GM18861 (cell line): ENCODE measurements around the gene ITPK1.
A peak's percentile ranks its signal among the peaks of the same experiment; 100 is the strongest.

Experiments used
- ATAC-seq: cut with Tn5 transposase; IDR thresholded peaks from one replicate; pipeline ENCODE4 v1.9.1; 2021; ENCODE audit not compliant: unreplicated experiment

ITPK1 gene

DNA sequence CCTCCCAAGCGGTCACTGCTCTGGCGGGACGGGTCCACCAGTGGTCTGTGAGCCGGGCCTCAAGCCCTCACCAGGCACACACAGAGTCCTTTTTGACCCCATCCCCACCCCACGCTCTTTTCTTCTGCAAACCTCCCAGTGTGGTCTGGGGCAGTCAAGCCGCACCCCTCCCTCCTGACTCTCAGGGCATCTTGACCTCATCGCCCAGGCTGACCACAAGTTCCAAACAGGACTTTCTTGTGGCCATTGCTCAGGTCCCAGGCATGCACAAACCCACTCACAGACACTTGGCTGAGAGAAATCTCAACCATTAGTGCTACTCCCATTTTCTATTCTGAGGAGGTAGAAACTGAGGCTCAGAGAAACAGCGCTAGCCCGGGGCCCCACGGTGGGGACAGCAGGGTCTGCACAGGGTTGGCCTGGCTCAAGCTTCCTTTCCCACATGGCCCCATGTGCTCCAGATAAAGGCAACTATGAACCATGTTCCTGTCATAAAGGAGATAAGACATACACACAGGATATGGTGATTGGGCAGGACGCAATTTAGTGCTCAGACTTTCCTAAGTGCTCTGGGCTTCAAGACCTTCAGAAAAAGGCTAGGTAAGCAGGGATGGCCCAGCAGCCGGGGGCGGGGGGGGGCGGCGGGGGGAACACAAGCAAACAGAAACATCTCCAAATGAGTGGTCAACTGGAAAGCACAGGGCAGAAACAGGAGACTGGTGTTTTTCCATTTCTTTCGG lies 69.6 kb downstream of the ITPK1 start:
- ATAC-seq: no peak

DNA sequence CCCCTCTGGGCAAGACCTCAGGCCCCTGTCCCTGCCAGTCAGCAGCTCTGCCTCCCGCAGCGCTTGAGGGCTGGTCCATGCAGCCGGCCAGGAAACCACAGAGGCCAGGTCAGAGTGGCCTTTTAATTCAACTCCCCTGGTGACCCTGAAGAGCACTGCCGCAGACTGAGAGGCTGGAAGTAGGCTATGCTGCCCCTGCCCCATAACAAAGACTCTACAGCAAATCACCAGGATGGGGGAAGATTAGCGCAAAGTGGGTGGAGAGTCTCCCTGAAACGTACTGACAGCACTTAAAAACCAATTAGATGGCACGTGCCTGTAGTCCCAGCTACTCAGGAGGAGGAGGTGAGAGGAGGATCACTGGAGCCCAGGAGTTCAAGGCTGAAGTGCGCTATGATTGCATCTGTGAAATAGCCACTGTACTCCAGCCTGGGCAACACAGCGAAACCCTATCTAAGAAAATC lies 70.5 kb downstream of the ITPK1 start:
- ATAC-seq: no peak

- ATAC-seq: peak; percentile 60
These were observed 71.2 kb downstream of the ITPK1 start for GRCh38 chr14:93044556-93044955.

- no peak for ATAC-seq
These were observed 71.6 kb downstream of the ITPK1 start for GRCh38 chr14:93044121-93044520.

DNA sequence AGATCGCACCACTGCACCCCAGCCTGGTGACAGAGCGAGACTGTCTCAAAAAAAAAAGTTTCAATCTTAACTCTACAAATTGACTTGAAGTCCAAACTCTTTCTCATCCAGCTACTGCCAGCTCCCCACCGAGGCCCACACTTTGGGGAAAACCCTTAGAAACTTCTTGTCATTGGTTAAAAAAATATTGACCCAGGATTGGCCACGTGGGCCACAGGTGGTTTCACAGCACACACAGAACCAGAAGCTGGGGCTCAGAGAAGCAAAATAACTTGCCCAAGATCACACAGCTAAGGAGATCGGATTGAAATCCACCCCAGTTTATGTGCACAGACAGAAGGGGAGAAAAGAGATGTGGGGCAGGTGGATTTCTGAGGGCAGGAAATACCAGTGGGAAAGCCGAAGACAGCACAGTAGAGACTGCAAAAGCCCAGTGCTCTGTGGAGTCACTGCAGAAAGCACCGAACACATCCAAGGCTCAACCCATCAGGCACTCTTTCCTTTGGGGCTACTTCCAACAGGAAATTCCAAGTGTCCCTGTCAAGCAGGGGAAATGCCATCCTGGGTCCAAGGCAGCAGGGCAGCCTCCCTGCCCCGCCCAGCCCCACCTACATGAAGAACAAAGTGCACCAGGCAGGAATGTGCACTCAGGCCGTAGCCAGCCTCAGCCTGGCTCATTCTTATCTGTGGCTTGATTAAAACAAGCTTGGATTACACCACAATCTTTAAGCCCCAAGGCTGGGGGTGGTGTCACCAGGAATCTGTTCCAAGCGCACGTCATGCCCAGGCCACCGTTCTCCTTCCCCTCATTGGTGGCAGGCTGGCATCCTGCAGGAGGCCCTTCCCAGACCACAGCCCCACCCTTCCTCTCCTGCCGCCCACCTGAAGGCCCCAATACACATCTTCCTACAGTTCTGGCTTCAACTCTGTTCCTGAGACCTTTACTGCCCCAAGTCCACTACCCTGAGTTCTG lies 72.5 kb downstream of the ITPK1 start:
- no peak for ATAC-seq

GRCh38 chr14:93041830-93042229 lies 73.9 kb downstream of the ITPK1 start:
- no peak for ATAC-seq

DNA sequence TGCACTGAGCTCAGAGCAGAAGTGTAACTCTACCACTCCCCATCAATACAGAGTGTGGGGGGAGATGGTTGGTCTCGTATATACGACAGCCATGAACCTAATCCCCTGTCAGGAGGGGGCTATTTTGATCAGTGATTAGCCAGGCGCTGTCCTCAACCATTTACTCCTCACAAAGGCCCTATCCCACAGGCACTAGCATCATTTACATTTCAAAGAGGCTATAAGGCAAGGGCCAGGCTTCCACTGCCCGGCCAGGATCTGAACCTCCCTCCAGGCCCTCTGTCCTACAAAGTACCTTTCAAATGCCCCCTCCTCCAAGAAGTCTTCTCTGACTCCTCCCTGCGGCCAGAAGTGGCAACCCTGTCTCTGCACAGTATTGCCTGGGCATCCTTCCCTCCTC lies 74.7 kb downstream of the ITPK1 start:
- ATAC-seq: no peak

- ATAC-seq: no peak
These were observed 75.3 kb downstream of the ITPK1 start for GRCh38 chr14:93040443-93040842.

DNA sequence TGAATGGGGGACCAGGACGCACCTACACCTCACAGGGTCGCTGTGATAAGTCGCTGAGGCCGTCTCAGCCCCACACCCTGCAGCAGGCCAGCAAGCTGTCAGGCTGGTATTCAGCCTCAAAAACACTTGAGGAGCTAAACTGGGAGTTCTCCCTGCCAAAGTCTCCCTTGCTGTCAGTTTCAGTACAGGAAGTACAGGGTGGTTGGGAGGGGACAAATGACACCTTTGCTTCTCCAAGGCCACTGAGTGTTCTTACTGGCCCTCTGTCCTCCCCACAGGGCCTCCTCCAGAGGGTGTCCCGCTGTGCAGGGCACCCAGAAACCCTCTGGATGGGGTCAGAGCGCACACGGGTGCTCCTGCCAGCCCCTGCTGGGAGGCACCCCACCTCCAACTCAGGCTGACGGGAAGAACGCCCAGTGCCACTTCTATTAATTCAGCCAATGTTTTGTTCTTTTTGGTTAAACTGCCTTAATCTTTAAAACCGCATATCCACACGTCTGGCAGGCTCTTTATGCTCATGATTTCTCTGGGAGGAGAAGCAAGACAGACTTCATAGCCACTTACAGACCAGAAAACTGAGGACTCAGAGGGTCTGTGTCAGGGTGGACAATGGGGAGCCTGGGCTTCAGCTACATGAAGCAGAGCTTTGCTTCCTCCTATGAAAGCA lies 75.9 kb downstream of the ITPK1 start:
- no peak for ATAC-seq

GRCh38 chr14:93037351-93037750 lies 78.4 kb downstream of the ITPK1 start:
- no peak for ATAC-seq

DNA sequence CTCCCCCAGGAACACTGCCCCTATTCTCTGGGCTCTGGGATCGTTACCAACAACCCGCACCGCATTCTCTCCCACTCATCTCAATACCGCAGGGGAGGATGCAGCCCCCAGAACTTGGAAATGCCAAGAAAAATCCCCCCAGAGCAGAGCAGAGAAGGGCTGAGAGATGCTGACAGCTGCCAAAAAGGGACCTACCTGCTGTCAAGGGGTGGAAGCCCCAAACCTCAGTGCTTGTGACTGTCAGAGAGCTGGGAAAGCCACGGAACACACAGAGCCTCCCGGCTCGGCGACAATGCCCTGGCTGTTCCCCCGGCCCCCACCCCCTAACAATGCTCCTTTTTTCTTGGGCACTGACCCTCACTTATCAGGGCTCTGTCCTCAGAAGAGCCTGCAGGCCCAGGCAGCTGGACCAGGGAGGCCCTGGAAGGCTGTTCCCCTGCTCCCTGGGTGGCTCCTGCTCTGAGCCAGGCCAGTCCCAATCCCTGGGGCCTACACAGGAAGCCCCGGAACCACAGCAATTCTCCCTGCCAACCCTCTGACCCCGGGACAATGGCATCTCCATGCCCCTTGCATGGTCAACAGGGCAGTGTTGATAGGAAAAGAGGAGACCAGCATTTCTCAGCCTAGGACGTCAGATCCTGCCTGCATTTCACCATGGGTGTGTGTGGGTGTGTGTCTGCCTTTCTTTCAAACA lies 78.9 kb downstream of the ITPK1 start:
- no peak for ATAC-seq

DNA sequence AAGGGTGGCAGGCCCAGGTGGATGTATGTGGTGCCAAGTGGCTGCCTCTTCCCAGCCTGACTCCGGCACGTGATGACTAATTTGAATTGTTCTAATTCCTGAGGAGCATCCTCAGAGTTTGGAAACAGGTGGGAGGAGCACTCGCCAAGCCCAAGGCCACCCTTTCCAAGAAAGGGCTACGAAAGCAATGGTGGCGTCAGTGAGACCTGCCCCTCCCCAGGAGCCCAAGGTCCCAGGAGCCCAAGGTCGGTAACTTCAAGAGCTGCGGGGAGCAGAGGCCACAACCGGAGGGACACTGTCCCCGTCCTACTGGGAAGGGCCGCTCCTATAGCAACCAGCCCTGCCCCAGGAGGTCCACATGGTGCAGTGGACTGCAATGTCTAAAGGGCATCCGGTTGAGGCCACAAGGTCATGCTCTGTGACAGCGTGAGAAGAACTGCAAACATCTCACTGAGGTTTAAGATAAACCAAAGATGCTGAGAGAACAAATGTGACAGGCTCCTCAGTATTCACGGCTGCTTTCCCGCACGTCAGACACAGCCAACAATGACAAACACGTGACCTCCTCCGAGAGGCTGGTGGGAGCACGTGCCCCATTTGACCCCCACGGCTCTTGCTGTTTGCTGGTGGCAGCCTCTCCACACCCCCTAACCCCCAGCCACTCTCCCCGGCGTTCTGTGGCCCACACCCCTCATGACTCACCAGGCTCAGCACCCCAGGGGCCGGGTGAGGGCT lies 79.6 kb downstream of the ITPK1 start:
- ATAC-seq: no peak

GRCh38 chr14:93035585-93035916 lies 80.2 kb downstream of the ITPK1 start:
- no peak for ATAC-seq

DNA sequence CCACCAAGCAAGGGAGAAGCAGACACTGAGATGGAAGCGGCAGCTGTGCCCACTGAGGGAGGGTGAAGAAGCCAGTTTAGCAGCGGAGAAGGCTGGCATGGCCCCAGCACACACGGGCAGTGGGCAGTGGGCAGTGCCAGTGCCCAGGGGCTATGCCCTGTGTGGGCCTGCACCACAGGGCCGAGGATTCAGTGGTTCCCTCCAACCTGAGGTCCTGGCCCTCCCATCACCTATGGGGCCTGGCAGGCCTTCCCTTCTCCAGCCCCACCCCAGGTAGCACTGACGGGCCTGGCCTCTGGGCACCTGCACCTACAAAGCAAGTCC lies 81.1 kb downstream of the ITPK1 start:
- ATAC-seq: peak; percentile 5

GRCh38 chr14:93033983-93034670 lies 81.6 kb downstream of the ITPK1 start:
- ATAC-seq: peak; percentile 63

DNA sequence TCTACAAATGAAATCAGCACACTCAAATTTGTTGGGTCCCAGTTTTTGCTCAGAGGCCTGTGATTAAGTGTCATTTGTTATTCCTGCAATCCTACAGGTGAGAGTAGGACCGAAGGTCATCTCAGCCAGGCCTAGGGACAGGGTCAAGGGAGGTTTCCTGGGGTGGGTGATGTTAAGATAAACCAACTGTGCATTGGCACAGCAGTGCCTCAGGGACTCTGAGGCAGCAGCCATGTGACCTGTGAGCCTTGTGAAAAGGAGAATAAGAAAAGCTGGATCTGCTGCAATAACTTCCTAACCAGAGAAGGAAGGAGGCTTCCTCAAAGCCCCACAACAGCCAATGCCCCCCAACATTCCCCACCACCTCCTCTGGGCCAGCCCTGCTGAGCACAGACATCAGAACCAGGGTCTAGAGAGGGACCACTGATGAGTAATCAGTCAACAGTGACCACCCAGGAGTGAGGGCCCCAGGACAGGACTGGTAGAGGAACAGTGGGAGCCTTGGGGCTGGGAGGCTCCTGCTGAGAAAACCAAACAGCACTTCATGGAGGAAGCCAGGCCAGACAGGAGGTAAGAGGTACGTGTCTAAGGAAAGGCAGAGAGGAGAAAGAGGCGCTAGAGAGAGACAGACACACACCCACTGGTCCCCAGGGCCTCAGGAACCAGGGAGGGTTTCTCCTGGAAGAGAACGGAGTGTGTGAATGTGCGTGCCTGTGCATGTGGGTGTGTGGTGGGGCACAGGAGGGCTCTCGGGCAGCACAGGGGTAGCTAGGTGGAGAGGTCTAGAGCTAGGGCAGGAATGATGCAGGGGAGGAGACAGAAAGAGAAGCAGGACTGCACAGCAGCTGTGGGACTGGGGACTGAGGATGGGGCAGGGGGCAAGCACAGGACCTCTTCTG lies 82.4 kb downstream of the ITPK1 start:
- no peak for ATAC-seq

DNA sequence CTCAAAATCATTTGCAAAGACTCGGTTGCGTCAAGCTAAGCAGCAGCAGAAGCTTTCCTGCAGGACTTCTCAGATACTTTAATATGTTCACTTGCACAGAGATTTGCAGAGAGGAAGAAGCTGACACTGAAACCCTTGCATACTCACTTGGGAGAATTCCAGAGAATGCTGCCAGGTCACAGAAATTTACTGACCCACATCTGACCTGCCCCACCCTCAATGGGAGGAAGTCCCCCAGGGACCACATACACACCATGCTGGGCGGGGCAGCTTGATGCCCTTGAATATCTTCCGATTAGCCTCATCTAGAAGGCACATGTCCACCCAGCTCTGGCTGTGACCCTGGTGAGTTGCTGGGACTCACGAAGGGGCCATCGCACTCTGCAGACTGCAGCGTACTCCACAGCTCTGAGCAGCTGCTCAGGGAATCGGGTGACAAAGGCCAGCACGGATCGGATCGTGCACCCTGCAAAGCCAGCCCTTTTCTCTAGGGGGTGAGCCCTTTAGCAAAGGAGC lies 83.2 kb downstream of the ITPK1 start:
- no peak for ATAC-seq

DNA sequence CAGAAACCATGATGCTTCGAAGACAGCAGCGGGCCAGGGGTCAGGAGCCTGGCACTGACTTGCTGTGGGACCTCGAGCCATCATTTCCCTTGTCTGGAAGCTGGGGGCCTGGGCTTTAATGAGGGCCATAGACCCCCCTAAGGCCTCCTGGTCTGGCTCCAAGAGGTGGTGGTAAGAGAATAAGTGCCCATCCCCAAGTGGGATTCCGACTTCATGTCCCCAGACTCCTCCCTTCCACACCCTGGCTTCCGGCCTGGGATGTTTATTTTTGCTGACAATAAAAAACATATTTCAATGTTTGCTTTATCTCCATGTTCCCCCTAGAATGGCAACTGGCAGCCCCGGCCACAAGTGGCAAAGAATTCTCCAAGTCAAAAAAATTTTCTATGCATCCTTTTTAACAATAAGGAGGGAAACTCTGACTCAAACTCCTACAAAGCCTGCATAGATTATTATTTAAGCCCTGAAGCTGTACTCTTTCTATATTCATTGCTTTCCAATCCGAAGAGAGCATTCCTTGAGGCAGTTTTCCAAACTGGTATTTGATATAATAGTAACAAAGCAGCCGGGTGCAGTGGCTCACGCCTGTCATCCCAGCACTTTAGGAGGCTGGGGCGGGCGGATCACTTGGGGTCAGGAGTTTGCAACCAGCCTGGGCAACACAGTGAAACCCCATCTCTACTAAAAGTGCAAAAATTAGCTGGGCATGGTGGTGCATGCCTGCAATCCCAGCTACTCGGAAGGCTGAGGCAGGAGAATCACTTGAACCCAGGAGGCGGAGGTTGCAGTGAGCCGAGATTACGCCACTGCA lies 84.0 kb downstream of the ITPK1 start:
- ATAC-seq: no peak
